ENCODE measurements around the gene MALL. TPM values are rescaled to one million over a fixed set of nuclear protein-coding genes. Genes with fewer than 3 reads are reported as not detected.
"Not testable (repeated sequence)": the region's sequence is repeated elsewhere in the genome, so short reads cannot be mapped to it uniquely, and the experiment has no call there.

Gene MALL
- total RNA-seq (2014; rRNA removed; shearing (Covaris generic)): 0.10 TPM in 1 of 2 replicates, not detected in the other

- DNase-seq (ENCODE audit: low spot score): no peak
Measured at GRCh38 chr2:110115291-110116032, at the start of gene MALL. MALL (minus strand) TSS chr2:110115822; CDS start chr2:110115792, 30 bp downstream.

GRCh38 chr2:110157153-110157793, 41.7 kb upstream of the MALL start:
- DNase-seq (ENCODE audit: low spot score): peak; percentile 60

GRCh38 chr2:110154828-110155227, 39.2 kb upstream of the MALL start:
- DNase-seq (ENCODE audit: low spot score): not testable (repeated sequence)

DNA sequence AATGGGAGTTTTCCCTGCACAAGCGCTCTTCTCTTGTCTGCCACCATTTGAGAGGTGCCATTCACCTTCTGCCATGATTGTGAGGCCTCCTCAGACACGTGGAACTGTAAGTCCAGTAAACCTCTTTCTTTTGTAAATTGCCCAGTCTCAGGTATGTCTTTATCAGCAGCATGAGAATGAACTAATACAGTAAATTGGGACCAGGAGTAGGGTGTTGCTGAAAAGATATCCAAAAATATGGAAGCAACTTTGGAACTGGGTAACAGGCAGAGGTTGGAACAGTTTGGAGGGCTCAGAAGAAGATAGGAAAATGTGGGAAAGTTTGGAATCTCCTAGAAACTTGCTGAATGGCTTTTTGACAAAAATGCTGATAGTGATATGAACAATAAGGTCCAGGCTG, 38.6 kb upstream of the MALL start:
- not testable (repeated sequence) for DNase-seq (ENCODE audit: low spot score)

- DNase-seq (ENCODE audit: low spot score): no peak
Measured at GRCh38 chr2:110153416-110153815, 37.8 kb upstream of the MALL start.

GRCh38 chr2:110152943-110153342, 37.3 kb upstream of the MALL start:
- no peak for DNase-seq (ENCODE audit: low spot score)

DNA sequence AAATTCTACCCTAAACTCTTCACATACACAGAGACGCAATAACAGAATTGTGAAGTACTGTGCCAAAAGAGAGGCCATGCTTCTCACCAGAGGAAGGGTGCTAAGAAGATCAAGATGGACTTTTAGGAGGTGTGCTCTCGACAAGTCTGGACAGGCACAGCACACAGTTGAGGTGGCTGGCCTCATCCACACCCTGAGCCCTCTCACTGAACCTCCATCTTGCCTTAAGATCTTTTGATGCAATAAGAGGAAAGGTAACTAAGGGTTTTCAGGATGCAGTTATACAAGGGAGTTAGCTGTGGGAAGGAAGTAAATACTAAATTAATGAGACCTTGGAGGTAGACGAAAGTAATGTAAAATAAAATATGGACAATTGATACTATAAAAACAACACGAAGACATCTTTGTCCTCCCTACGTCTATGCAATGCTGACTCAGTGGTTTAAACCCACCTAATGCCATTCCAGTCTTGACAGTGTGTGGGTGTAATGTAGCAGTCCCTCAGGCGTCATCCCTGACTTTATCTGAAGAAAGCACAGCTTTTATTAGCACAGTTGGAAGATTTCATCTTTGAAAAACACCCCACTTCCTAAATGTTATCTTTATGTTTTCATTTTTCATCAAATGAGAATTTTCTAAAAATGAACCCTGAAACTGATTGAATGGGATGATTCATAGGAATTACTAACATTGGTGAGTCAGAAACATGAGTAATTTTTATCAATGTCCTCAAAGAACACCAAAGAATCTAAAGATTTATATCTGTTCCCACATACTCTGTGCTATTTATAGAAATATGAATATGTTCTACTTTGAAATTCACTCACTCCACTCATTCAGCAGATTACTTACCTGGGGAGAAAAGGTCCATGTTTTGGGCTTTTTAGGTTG, 34.0 kb upstream of the MALL start:
- DNase-seq (ENCODE audit: low spot score): no peak

GRCh38 chr2:110146945-110147332, 31.3 kb upstream of the MALL start:
- no peak for DNase-seq (ENCODE audit: low spot score)

DNA sequence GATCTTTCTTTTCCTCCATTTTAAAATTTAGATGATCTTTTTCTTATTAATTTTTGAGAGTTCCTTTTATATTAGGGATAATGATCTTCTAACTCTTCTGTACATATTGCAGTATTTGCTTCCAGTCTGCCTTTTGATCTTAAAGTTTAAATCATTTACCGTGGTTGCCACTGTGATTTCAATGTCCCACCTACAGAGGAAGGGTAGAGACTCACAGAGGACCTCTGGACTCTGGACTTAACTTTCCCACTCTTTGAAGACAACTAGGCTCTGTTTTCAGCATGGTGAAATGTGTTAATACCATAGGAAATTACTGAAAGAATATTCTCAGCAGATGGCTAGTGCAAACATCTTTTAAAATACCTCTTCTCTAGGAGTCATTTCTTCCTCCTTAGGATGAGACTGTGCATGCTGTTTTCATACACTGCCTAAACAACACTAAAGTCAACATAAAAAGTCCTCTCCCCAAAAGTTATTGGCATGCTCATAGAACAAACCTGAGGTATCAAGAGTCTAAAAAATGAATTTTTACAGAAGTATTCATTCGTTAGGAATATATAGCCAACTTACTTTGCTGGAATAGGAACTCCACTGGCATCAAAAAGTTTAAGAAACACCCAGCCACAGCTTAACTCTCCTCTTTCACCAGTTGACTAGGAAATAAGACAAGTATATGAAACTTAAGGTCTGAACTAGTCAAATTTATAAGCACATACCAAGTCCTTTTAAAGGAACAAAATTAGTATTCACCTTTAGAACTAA, 30.7 kb upstream of the MALL start:
- no peak for DNase-seq (ENCODE audit: low spot score)

- no peak for DNase-seq (ENCODE audit: low spot score)
Measured at GRCh38 chr2:110143982-110144381, 28.4 kb upstream of the MALL start.

- DNase-seq (ENCODE audit: low spot score): no peak
Measured at GRCh38 chr2:110140401-110140800, 24.8 kb upstream of the MALL start.

- no peak for DNase-seq (ENCODE audit: low spot score)
Measured at GRCh38 chr2:110134025-110134424, 18.4 kb upstream of the MALL start.

- no peak for DNase-seq (ENCODE audit: low spot score)
Measured at GRCh38 chr2:110131166-110131565, 15.5 kb upstream of the MALL start.

DNA sequence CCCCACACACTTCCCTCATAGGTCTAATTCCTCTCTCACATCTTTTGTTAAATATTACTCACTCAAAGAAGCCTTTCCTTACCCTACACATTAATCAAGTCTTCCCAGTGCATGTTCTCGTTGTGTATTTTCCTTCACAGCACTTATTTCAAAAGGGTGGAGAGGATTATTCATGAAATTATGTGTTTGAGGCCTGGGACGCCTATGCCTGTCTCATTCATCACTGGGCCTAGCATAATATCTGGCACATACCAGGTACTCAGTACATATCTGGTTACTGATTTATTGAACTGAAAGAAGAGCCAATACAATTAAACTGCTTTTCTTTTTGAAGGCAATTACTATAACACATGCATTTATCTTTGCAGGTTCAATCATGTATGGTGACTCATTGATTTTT, 15.1 kb upstream of the MALL start:
- no peak for DNase-seq (ENCODE audit: low spot score)

- DNase-seq (ENCODE audit: low spot score): no peak
Measured at GRCh38 chr2:110126906-110127305, 11.3 kb upstream of the MALL start.

GRCh38 chr2:110126086-110126773, 10.6 kb upstream of the MALL start:
- DNase-seq (ENCODE audit: low spot score): no peak

GRCh38 chr2:110124939-110125691, 9.5 kb upstream of the MALL start:
- DNase-seq (ENCODE audit: low spot score): no peak

- DNase-seq (ENCODE audit: low spot score): no peak
Measured at GRCh38 chr2:110124038-110124825, 8.6 kb upstream of the MALL start.

- no peak for DNase-seq (ENCODE audit: low spot score)
Measured at GRCh38 chr2:110121592-110121991, 6.0 kb upstream of the MALL start.

GRCh38 chr2:110121052-110121334, 5.4 kb upstream of the MALL start:
- no peak for DNase-seq (ENCODE audit: low spot score)

All from H4 (cell line).